Neuronal stem cell (in vitro differentiated cells): Measurements from ENCODE around the gene SPACA5B.
"Not testable (repeated sequence)": the region's sequence is repeated elsewhere in the genome, so short reads cannot be mapped to it uniquely, and the experiment has no call there.

Experiments
- DNase-seq: peaks from one replicate; pipeline ENCODE4 v3.0.0-alpha.2; 2013; ENCODE audit warnings: low spot score
- H2AFZ ChIP-seq: one replicate; pipeline ENCODE4 v1.6.1; 2013; ENCODE audit warnings: mild to moderate bottlenecking, low read length, inconsistent platforms
- H2AK5ac ChIP-seq: 2 replicates; pipeline ENCODE4 v1.6.1; 2013; ENCODE audit warnings: low read depth, mild to moderate bottlenecking, inconsistent platforms, low read length, moderate library complexity, mixed read lengths
- H2BK120ac ChIP-seq: 2 replicates; pipeline ENCODE4 v1.6.1; 2013; ENCODE audit warnings: low read depth, mild to moderate bottlenecking, inconsistent platforms, low read length, moderate library complexity, mixed read lengths
- H2BK12ac ChIP-seq: one replicate; pipeline ENCODE4 v1.6.1; 2013; ENCODE audit warnings: low read length, inconsistent platforms
- H2BK15ac ChIP-seq: 2 replicates; pipeline ENCODE4 v1.6.1; 2013; ENCODE audit warnings: mild to moderate bottlenecking, low read length, inconsistent platforms, mixed read lengths
- H2BK5ac ChIP-seq: one replicate; pipeline ENCODE4 v1.6.1; 2013; ENCODE audit warnings: inconsistent platforms, mild to moderate bottlenecking, low read length, moderate library complexity
- H3K14ac ChIP-seq: one replicate; pipeline ENCODE4 v1.6.1; 2013; ENCODE audit warnings: low read length, inconsistent platforms
- H3K18ac ChIP-seq: 2 replicates; pipeline ENCODE4 v1.6.1; 2013; ENCODE audit warnings: low read length, inconsistent platforms
- H3K23ac ChIP-seq: 2 replicates; pipeline ENCODE4 v1.6.1; 2013; ENCODE audit warnings: low read depth, mild to moderate bottlenecking, mixed read lengths, low read length, inconsistent platforms; ENCODE audit not compliant: poor library complexity
- H3K27ac ChIP-seq: replicated peaks from 3 replicates; pipeline ENCODE4 v1.5.1; 2013; ENCODE audit warnings: low read length, inconsistent platforms
- H3K27me3 ChIP-seq, 3 experiments: 2 replicates each; pipeline ENCODE4 v1.6.1; 2013; ENCODE audit warnings: low read length in 3 of 3, mild to moderate bottlenecking in 2 of 3, inconsistent platforms in 1 of 3, low read depth in 1 of 3, mixed read lengths in 1 of 3, moderate library complexity in 1 of 3; ENCODE audit not compliant: control insufficient read depth in 3 of 3, insufficient read depth in 3 of 3
- H3K36me3 ChIP-seq, 2 donors: replicated peaks in 1 of 2; 2 replicates each; pipeline ENCODE4 v1.6.1; 2013; ENCODE audit warnings: low read length in 2 of 2; ENCODE audit not compliant: control insufficient read depth in 2 of 2, insufficient read depth in 2 of 2
- H3K4ac ChIP-seq: 2 replicates; pipeline ENCODE4 v1.6.1; 2013; ENCODE audit warnings: inconsistent platforms, mild to moderate bottlenecking, low read length, moderate library complexity
- H3K4me1 ChIP-seq, 2 donors: 1 replicate in 1 of 2; 2 replicates in 1 of 2; pipeline ENCODE4 v1.6.1; 2013; ENCODE audit warnings: low read length in 2 of 2, low read depth in 1 of 2; ENCODE audit not compliant: control insufficient read depth in 2 of 2, insufficient read depth in 1 of 2
- H3K4me2 ChIP-seq: one replicate; pipeline ENCODE4 v1.6.1; 2013; ENCODE audit warnings: mild to moderate bottlenecking, low read length, inconsistent platforms; ENCODE audit not compliant: insufficient read depth, poor library complexity, severe bottlenecking
- H3K4me3 ChIP-seq, 2 donors: 2 replicates each; pipeline ENCODE4 v1.5.1; 2013; ENCODE audit warnings: low read length in 2 of 2, mild to moderate bottlenecking in 2 of 2, inconsistent platforms in 1 of 2, moderate library complexity in 1 of 2
- H3K79me1 ChIP-seq: one replicate; pipeline ENCODE4 v1.6.1; 2013; ENCODE audit warnings: low read depth, mild to moderate bottlenecking, inconsistent platforms, low read length, moderate library complexity
- H3K9ac ChIP-seq: one replicate; pipeline ENCODE4 v1.6.1; 2013; ENCODE audit warnings: mild to moderate bottlenecking, low read depth, low read length, inconsistent platforms; ENCODE audit not compliant: poor library complexity
- H3K9me3 ChIP-seq, 2 donors: replicated peaks in 1 of 2; 2 replicates each; pipeline versions ENCODE3 to v1.6.1; 2013; ENCODE audit warnings: low read length in 2 of 2, mild to moderate bottlenecking in 2 of 2, inconsistent platforms in 1 of 2, low read depth in 1 of 2, mixed read lengths in 1 of 2, moderate library complexity in 1 of 2; ENCODE audit not compliant: control insufficient read depth in 2 of 2, insufficient read depth in 1 of 2
- H4K8ac ChIP-seq: one replicate; pipeline ENCODE4 v1.6.1; 2013; ENCODE audit warnings: low read depth, mild to moderate bottlenecking, inconsistent platforms, low read length, moderate library complexity
- H4K91ac ChIP-seq: one replicate; pipeline ENCODE4 v1.6.1; 2013; ENCODE audit warnings: low read length, low read depth, mild to moderate bottlenecking, inconsistent platforms; ENCODE audit not compliant: poor library complexity
- WGBS, 2 donors: extraction: QIAGEN DNeasy Blood & Tissue Kit; methylation state at CpG; one replicate each; pipeline ENCODE4 v1.1.7; 2013; ENCODE audit warnings: missing lambda C conversion rate in 2 of 2, mixed read lengths in 1 of 2; ENCODE audit not compliant: insufficient read length in 2 of 2, insufficient replicate concordance in 1 of 2; ENCODE audit errors: extremely low coverage in 2 of 2; 5-methylcytosine and 5-hydroxymethylcytosine counted together

SPACA5B gene

DNA sequence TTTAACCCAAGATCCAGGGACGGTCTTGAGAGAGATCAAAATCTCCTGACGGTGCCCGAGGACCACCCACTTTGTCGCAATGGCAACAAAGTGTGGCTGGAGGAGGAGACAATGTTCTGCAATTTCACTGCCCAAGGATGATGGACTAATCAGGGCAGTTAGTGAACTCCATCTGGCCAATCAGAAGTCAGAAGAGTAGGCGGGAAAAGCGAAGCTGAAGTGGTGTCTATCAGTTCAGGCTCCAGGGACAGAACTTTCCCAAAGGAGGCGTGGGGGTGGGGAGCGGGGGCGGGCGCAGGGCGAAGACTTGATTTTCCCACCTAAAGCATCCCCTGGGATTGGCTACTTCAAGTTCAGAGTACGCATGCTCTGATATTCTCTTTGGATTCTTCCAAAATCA is 25.6 kb downstream of the SPACA5B start:
- H2BK15ac ChIP-seq: no peak overlapping the region
- H3K9me3 ChIP-seq: no peaks in the 10 kb centered on the region
- no peak overlapping the region for H2AFZ ChIP-seq
- H3K18ac ChIP-seq: no peak overlapping the region
- H3K4me3 ChIP-seq: no peak overlapping the region
- no peak overlapping the region for H3K4me2 ChIP-seq
- H3K14ac ChIP-seq: no peak overlapping the region
- H3K36me3 ChIP-seq: no peaks in the 10 kb centered on the region
- no peak overlapping the region for H4K8ac ChIP-seq
- H3K23ac ChIP-seq: no peak overlapping the region
- no peaks in the 10 kb centered on the region for H3K79me1 ChIP-seq
- no CpG with 5 or more reads among the region's 12 CpGs for WGBS, 2 donors
- H3K27ac ChIP-seq: no peak overlapping the region
- H2BK12ac ChIP-seq: no peak overlapping the region
- H2BK120ac ChIP-seq: no peak overlapping the region
- H3K27me3 ChIP-seq: peaks cover 0 to 5% (median 0%) of the 10 kb centered on the region in 3 experiments
- no peak overlapping the region for H4K91ac ChIP-seq
- no peak overlapping the region for H3K4ac ChIP-seq
- no peak overlapping the region for H2AK5ac ChIP-seq
- no peak for DNase-seq
- H2BK5ac ChIP-seq: no peak overlapping the region
- no peaks in the 10 kb centered on the region for H3K4me1 ChIP-seq
- no peak overlapping the region for H3K9ac ChIP-seq

DNA sequence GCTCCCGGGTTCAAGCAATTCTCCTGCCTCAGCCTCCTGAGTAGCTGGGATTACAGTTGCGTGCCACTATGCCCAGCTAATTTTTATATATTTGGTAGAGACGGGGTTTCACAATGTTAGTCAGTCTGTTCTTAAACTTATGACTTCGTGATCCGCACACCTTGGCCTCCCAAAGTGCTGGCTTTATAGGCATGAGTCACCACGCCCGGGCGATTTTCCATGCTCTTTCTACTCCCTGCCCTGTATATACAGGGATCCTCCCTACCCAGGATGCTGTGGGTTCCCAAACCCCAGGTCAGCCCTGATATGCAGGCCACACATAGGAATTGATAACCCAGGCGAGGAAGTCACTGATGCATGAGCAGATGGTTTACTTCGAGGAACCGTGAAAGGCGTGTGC is 34.8 kb downstream of the SPACA5B start:
- H2BK5ac ChIP-seq: no peak overlapping the region
- H3K79me1 ChIP-seq: no peaks in the 10 kb centered on the region
- H3K9me3 ChIP-seq: no peaks in the 10 kb centered on the region
- no peaks in the 10 kb centered on the region for H3K4me1 ChIP-seq
- no peak overlapping the region for H3K27ac ChIP-seq
- H3K4me3 ChIP-seq: no peak overlapping the region
- H3K23ac ChIP-seq: no peak overlapping the region
- no peak overlapping the region for H2AFZ ChIP-seq
- no peak overlapping the region for H3K14ac ChIP-seq
- no CpG with 5 or more reads among the region's 12 CpGs for WGBS, 2 donors
- no peak overlapping the region for H3K4me2 ChIP-seq
- DNase-seq: no peak
- no peak overlapping the region for H2AK5ac ChIP-seq
- H4K8ac ChIP-seq: no peak overlapping the region
- H3K36me3 ChIP-seq: no peaks in the 10 kb centered on the region
- no peak overlapping the region for H2BK12ac ChIP-seq
- H3K9ac ChIP-seq: no peak overlapping the region
- H2BK120ac ChIP-seq: no peak overlapping the region
- H2BK15ac ChIP-seq: no peak overlapping the region
- peaks cover 0 to 3% (median 0%) of the 10 kb centered on the region in 3 experiments for H3K27me3 ChIP-seq
- H3K18ac ChIP-seq: no peak overlapping the region
- H3K4ac ChIP-seq: no peak overlapping the region
- no peak overlapping the region for H4K91ac ChIP-seq

DNA sequence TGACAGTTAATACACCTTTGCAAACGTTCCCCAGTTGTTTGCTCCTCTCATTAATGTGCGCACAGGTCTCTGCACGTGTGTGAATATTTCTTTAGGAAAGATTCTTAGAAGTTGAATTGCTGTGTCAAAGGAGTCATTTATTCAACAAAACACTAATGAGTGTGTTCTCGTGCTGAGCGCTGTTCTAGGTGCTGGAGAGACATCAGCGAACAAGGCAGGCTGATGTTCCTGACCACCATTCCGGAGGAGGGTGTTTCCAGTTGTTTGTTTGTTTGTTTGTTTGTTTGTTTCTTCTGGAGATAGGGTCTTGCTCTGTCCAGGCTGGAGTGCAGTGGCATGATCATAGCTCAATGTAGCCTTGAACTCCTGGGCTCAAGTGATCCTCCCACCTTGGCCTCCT is 35.9 kb downstream of the SPACA5B start:
- not testable (repeated sequence) for H2BK5ac ChIP-seq, H3K9ac ChIP-seq, H2AK5ac ChIP-seq, H3K79me1 ChIP-seq, H4K8ac ChIP-seq, H3K4ac ChIP-seq, H3K4me1 ChIP-seq, H3K27me3 ChIP-seq, H3K9me3 ChIP-seq, H3K36me3 ChIP-seq, H2BK120ac ChIP-seq, DNase-seq, H2AFZ ChIP-seq, H4K91ac ChIP-seq, H2BK15ac ChIP-seq, H3K4me2 ChIP-seq, H3K18ac ChIP-seq, H3K4me3 ChIP-seq, H3K23ac ChIP-seq, H2BK12ac ChIP-seq, H3K14ac ChIP-seq, H3K27ac ChIP-seq
- WGBS, 2 donors: no CpG with 5 or more reads among the region's 7 CpGs

DNA sequence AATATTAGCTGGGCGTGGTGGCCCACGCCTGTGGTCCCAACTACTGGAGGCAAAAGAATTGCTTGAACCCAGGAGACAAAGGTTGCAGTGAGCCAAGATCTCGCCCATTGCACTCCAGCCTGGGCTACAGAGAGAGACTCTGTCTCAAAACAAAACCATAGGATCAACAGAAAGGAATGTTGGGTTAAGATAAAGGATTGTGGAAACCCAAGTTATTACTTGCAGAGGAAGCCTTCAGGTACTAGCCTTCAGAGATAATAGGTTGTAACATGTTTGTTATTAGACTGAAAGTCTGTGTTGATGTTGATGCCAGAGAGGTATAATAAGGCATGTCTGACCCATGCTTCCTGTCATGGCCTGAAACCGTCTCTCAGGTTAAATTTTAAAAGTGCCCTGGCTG is 49.3 kb downstream of the SPACA5B start:
- no peaks in the 10 kb centered on the region for H3K9me3 ChIP-seq
- H3K14ac ChIP-seq: no peak overlapping the region
- WGBS, 2 donors: no CpG with 5 or more reads among the region's 4 CpGs
- no peak for DNase-seq
- H4K8ac ChIP-seq: no peak overlapping the region
- no peak overlapping the region for H4K91ac ChIP-seq
- H3K23ac ChIP-seq: no peak overlapping the region
- H3K9ac ChIP-seq: no peak overlapping the region
- no peak overlapping the region for H2BK15ac ChIP-seq
- H3K27me3 ChIP-seq: no peaks in the 10 kb centered on the region
- no peak overlapping the region for H3K18ac ChIP-seq
- no peaks in the 10 kb centered on the region for H3K79me1 ChIP-seq
- H3K4me1 ChIP-seq: no peaks in the 10 kb centered on the region
- H3K27ac ChIP-seq: no peak overlapping the region
- no peak overlapping the region for H2BK12ac ChIP-seq
- no peak overlapping the region for H3K4me2 ChIP-seq
- no peak overlapping the region for H2AK5ac ChIP-seq
- no peak overlapping the region for H2BK120ac ChIP-seq
- H2BK5ac ChIP-seq: no peak overlapping the region
- H3K36me3 ChIP-seq: no peaks in the 10 kb centered on the region
- no peak overlapping the region for H3K4ac ChIP-seq
- no peak overlapping the region for H2AFZ ChIP-seq
- H3K4me3 ChIP-seq: no peak overlapping the region
